Ishikawa (cell line): ENCODE results near the gene RPA1.

ENCODE experiments used
- CEBPB ChIP-seq: IDR thresholded peaks from 2 replicates; pipeline ENCODE4 v1.6.1; 2012
- CREB1 ChIP-seq: IDR thresholded peaks from 2 replicates; pipeline ENCODE4 v1.6.1; 2012; ENCODE audit warnings: low read depth
- EGR1 ChIP-seq: IDR thresholded peaks from 2 replicates; pipeline ENCODE4 v1.6.1; 2012
- EP300 ChIP-seq: IDR thresholded peaks from 2 replicates; pipeline ENCODE4 v1.6.1; 2012; ENCODE audit warnings: borderline replicate concordance
- FOXM1 ChIP-seq: IDR thresholded peaks from 2 replicates; pipeline ENCODE4 v1.6.1; 2012; ENCODE audit warnings: low read depth, borderline replicate concordance
- MAX ChIP-seq: IDR thresholded peaks from 2 replicates; pipeline ENCODE4 v1.6.1; 2012
- NFIC ChIP-seq: IDR thresholded peaks from 2 replicates; pipeline ENCODE4 v1.6.1; 2012
- RAD21 ChIP-seq: IDR thresholded peaks from 2 replicates; pipeline ENCODE4 v1.6.1; 2012; ENCODE audit warnings: low read depth
- TAF1 ChIP-seq: IDR thresholded peaks from 2 replicates; pipeline ENCODE4 v1.6.1; 2012; ENCODE audit warnings: low read depth, mild to moderate bottlenecking
- TCF12 ChIP-seq: IDR thresholded peaks from 2 replicates; pipeline ENCODE4 v1.6.1; 2012; ENCODE audit warnings: low read depth
- TEAD4 ChIP-seq: IDR thresholded peaks from 2 replicates; pipeline ENCODE4 v1.6.1; 2012
- YY1 ChIP-seq: IDR thresholded peaks from 2 replicates; pipeline ENCODE4 v1.6.1; 2012; ENCODE audit warnings: low read depth
- ZBTB7A ChIP-seq: IDR thresholded peaks from 2 replicates; pipeline ENCODE4 v1.6.1; 2012; ENCODE audit warnings: low read depth
- TF ChIP-seq, protein P1 (sequence below): IDR thresholded peaks from 2 replicates; pipeline ENCODE4 v1.6.1; 2012
- TF ChIP-seq, protein P2 (sequence below): IDR thresholded peaks from 2 replicates; pipeline ENCODE4 v1.6.1; 2012; ENCODE audit warnings: low read depth, mild to moderate bottlenecking

RPA1 gene

DNA sequence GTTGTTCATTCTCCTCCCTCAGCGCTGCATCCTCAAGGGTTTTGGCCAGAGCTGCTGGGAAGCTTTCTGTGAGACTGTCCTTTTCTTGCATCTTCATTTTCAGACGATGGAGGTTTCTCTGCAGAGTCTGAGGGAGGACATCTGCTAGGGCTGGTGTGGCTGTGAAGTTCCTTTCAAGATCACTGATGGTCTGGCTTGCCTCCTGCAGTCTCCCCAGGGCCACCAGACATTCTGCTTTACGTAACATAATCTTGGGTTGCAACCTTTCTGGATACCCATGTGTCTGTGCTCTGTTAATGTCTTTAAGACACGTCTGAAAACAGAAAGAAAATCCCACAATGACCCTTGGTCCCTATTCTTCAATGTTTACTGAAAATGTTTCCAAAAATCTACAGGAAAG lies 29.1 kb upstream of the RPA1 start:
- no peak for TF ChIP-seq TAF1
- TF ChIP-seq, protein P1, sequence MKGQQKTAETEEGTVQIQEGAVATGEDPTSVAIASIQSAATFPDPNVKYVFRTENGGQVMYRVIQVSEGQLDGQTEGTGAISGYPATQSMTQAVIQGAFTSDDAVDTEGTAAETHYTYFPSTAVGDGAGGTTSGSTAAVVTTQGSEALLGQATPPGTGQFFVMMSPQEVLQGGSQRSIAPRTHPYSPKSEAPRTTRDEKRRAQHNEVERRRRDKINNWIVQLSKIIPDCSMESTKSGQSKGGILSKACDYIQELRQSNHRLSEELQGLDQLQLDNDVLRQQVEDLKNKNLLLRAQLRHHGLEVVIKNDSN = no peak
- TF ChIP-seq EGR1 = no peak
- TF ChIP-seq TEAD4 = no peak
- TF ChIP-seq TCF12 = no peak
- TF ChIP-seq YY1 = no peak
- no peak for TF ChIP-seq RAD21
- no peak for TF ChIP-seq FOXM1
- no peak for TF ChIP-seq EP300
- TF ChIP-seq ZBTB7A = no peak
- TF ChIP-seq CREB1 = no peak
- TF ChIP-seq, protein P2, sequence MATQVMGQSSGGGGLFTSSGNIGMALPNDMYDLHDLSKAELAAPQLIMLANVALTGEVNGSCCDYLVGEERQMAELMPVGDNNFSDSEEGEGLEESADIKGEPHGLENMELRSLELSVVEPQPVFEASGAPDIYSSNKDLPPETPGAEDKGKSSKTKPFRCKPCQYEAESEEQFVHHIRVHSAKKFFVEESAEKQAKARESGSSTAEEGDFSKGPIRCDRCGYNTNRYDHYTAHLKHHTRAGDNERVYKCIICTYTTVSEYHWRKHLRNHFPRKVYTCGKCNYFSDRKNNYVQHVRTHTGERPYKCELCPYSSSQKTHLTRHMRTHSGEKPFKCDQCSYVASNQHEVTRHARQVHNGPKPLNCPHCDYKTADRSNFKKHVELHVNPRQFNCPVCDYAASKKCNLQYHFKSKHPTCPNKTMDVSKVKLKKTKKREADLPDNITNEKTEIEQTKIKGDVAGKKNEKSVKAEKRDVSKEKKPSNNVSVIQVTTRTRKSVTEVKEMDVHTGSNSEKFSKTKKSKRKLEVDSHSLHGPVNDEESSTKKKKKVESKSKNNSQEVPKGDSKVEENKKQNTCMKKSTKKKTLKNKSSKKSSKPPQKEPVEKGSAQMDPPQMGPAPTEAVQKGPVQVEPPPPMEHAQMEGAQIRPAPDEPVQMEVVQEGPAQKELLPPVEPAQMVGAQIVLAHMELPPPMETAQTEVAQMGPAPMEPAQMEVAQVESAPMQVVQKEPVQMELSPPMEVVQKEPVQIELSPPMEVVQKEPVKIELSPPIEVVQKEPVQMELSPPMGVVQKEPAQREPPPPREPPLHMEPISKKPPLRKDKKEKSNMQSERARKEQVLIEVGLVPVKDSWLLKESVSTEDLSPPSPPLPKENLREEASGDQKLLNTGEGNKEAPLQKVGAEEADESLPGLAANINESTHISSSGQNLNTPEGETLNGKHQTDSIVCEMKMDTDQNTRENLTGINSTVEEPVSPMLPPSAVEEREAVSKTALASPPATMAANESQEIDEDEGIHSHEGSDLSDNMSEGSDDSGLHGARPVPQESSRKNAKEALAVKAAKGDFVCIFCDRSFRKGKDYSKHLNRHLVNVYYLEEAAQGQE = no peak
- no peak for TF ChIP-seq MAX
- TF ChIP-seq CEBPB = no peak
- TF ChIP-seq NFIC = no peak

DNA sequence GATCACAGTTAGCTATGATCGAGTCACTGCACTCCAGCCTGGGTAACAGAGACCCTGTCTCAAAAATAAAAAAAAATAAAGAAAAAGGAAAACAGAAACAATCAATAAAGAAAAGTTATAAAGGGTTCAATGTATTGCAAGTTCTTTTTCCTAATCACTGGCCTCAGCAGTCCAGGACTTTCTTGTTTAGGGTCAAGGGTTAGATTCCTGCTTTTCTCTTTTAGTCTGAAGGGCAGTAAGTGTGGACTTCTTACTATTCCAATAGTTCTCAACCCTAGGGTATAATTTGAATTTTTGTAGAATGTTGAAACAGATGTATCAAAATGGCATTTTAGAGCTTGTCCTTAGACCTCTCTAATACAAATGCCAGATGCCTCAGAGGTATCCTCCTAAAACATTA lies 27.4 kb upstream of the RPA1 start:
- TF ChIP-seq TAF1 (no peak), CEBPB (no peak), RAD21 (no peak), TCF12 (no peak), YY1 (no peak), FOXM1 (no peak), CREB1 (no peak)
- TF ChIP-seq, protein P2 = no peak

DNA sequence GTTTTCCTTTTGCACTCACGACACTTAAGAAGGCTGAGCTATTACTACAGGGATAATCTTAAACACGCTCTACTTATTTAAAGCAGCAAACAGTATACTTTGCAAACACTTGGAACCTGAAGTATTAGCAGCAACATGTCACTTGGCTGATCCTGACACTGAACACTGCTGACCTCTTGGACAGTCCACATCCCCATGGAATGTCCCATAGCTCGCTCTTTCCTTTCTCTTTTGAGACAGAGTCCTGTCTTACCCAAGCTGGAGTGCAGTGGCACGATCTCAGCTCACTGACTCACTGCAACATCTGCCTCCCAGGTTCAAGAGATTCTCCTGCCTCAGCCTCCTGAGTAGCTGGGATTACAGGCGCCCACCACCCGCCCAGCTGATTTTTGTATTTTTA lies 26.5 kb upstream of the RPA1 start:
- no peak for TF ChIP-seq EP300
- no peak for TF ChIP-seq RAD21
- no peak for TF ChIP-seq FOXM1
- TF ChIP-seq, protein P1 = no peak
- no peak for TF ChIP-seq EGR1
- TF ChIP-seq NFIC = no peak
- TF ChIP-seq ZBTB7A = no peak
- TF ChIP-seq TAF1 = no peak
- TF ChIP-seq CREB1 = no peak
- no peak for TF ChIP-seq YY1
- no peak for TF ChIP-seq TCF12
- TF ChIP-seq TEAD4 = no peak
- TF ChIP-seq, protein P2 = no peak
- no peak for TF ChIP-seq MAX
- no peak for TF ChIP-seq CEBPB

- TF ChIP-seq FOXM1 (no peak), MAX (no peak), CREB1 (no peak), EP300 (no peak), NFIC (no peak), ZBTB7A (no peak), YY1 (no peak), EGR1 (no peak), RAD21 (no peak), CEBPB (no peak), TAF1 (no peak), TEAD4 (no peak), TCF12 (no peak)
- TF ChIP-seq, protein P2 = no peak
- TF ChIP-seq, protein P1 = no peak
Observed at GRCh38 chr17:1807890-1808289, 21.9 kb upstream of the RPA1 start.
